HG03108 (cell line): ENCODE measurements around the gene C6orf141.

Experiments used
- ATAC-seq: cut with Tn5 transposase; IDR thresholded peaks from one replicate; pipeline ENCODE4 v1.9.1; 2021; ENCODE audit warnings: moderate library complexity; ENCODE audit not compliant: unreplicated experiment

Gene C6orf141

DNA sequence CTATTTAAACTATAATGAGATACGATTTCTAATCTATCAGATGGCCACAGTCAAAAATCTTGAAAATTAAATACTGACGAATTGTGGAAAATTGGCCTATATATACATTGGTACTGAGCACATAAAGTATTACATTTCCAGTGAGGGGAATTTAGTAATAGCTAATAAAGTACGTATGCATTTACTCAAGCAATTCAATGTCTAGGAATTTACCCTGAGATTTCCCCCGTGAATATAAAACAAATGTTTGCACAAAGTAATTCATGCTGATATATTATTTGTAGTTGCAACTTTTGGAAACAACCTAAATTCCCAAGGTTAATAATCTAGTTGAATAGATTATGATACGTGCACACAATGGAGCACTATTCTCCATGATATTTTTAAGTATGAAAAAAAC, 14.7 kb upstream of the C6orf141 start:
- no peak for ATAC-seq

DNA sequence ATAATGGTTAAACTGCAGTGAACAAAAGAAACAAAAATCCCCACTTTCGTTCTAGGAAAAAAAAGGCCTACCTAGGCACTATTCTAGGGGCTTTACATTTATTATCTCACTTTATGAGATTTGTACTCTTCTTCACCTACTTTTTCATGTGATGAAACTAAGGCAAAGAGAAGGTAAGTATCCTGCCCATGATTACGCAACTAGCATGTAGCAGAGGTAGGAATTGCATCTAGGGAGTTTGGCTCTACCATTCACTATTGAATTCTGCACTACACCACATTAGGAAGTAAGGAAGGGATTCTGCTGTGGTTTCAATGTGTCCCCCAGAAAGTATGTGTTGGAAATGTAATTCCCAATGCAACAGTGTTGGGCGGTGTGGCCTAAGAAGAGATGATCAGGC, 11.4 kb upstream of the C6orf141 start:
- no peak for ATAC-seq

DNA sequence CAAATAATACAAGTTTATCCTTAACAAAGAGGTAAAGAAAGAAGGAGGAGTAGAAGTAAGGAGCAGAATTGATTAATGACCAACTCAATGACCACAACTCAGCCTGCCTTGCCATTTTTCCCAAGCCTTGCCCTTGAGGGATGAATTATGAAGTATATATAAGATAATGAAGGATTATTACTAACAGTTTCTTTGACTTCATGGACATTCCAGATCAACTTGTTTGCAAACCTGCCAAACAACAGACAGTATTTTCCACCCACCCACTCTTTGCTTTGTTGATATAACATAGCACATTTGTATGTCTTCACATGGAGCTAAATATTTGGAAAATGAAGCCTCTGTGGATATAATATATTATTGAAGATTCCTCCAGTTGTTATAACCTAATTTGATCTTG, 9.9 kb upstream of the C6orf141 start:
- ATAC-seq = no peak

DNA sequence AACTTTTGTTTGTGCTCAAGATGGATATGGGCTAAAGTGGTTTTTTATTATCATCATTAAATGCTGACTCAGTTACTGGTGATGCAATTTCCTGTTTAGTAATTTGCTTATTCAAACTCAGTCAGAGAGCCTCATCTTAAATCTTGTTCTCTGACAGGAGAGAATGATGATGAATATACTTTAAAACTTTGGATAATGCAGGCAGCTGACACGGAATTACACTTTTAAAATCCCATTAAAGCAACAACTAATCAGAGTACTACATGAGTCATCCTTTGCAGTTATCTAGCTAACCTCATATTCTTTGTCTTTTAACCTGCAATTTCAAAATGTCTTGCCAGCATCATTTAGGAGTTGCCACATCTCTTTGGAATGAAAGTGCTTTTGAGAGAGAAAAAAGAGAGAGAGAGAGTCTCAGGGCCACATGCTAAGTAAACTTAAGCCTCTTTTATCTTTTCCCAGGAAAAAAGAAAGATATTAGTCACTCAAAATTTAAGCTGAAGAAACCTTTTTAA, 9.2 kb upstream of the C6orf141 start:
- no peak for ATAC-seq

DNA sequence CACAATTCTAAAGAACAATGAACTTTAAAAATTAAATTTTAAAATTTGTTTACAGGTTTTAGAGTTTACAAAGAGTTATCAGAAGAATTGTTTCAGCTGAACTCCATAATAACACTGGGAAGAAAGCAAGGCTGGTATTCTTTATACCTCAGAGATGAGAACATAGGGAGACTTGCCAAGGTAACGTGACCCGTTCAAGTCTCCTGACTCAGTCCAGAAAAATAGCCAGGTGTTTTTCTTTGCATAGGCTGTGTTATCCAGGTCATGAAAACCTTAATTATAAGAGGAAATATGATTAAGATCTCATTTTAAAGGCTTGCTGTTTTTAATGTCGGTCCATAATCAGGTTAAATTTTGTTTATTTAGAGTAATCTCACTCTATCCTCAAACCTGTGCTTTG, 8.5 kb upstream of the C6orf141 start:
- ATAC-seq = no peak

DNA sequence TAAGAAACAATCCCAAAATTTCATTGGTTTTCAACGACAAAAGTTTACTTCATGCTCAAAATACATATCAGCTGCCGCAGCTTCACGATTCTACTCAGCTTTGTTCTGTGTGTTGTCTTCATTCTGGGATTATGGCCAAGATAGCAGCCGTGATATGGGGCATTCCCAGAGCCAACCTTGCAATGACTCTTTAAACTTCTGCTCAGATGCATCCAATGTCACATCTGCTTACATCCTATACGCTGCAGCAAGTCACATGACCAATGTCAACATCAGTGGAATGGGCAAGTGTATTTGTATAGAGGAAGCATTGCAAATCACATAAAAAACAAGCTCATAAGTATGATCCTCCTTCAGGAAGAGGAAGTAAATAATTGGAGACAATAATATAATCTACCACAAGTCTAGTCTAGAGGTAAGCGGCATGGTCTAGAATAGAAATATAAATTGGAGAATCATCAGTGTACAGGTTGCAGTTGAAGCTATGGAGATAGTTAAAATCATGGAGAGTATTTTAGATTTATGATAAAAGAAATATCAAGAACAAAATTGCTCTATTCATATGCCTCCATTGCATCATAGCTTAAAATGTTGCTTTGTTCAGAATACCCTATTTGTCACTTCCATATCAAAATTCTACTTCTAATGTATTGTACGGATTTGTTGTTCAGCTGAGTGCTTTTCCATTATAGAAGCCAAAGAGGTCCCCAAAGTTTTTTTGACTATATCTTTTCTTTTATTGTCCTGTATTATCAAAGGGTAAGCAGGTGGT, 7.2 kb upstream of the C6orf141 start:
- ATAC-seq = no peak

DNA sequence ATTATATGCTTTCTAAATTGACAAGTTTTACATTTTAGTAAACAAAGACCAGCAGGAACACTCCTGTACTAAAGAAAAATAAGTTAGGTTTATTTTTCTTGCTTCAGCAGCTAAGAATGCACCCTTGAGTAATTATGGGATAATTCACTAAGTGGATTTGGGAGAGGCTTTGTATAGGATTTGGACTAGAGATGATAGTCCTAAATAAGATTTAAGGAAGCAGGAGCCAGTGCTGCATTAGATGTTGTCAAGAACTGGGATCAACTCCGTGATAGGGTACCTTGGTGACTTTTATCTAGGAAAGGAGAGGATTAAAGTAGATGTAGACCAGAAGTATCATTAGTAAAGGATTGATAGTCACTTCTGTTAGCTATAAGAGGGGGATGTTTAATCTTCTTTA, 4.1 kb upstream of the C6orf141 start:
- ATAC-seq = no peak

DNA sequence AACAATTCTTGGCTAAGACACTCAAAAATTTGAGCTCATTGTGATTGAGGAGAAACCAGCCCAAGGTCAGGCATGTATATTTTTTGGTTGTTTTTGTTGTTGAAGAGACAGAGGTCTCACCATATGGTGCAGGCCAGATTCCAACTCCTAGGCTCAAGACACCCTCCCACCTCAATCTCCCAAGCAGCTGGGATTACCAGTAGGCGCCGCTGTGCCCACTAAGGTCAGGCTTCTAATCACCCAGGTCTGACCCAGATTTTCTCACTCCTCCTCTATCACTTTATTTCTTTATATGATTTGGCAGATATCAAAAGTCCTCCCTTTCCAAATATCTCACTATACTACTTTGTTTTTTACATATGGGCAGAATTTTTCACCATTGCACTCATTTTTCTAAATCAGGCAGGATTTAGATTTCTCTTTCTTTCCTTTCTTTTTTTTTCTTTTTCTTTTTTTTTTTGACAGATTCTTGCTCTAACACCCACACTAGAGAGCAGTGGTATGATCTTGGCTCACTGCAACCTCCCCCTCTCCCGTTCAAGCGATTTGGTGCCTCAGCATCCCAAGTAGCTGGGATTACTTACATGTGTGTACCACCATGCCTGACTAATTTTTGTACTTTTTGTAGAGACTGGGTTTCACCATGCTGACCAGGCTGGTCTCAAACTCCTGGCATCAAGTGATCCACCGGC, 1.7 kb upstream of the C6orf141 start:
- ATAC-seq = no peak

DNA sequence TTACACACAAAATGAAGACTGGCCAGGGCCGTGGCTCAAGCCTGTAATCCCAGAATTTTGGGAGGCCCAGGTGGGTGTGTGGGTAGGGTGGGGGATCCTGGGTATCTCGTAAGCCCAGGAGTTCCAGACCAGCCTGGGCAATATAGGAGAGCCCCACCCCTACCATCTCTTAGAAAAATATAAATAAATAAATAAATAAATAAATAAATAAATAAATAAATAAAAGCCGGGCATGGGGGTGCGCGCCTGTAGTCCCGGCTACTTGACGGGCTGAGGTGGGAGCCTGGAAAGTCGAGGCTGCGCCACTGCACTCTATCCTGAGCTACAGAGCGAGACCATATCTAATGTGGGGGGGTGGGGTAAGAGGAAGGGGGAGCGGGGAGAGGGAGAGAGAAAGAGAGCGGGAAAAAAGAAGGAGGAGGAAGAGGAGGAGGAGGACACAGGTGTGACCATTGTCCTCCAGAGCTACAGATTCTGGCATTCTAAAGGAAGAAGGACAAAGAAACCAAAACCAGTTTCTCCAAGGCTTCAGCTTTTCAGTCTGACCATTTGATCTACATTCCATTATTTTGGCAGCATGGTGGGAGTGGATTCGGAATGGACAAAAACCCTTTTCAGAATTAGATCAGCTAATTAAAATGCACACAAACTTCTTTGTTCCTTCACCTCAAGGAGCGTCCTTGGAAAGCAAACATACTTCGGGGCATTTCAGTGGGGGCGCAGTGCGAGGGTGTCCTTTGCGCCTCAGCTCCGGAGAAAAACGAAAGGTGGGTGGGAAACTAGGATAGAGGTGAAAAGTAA, 577 bp upstream of the C6orf141 start:
- ATAC-seq = no peak

DNA sequence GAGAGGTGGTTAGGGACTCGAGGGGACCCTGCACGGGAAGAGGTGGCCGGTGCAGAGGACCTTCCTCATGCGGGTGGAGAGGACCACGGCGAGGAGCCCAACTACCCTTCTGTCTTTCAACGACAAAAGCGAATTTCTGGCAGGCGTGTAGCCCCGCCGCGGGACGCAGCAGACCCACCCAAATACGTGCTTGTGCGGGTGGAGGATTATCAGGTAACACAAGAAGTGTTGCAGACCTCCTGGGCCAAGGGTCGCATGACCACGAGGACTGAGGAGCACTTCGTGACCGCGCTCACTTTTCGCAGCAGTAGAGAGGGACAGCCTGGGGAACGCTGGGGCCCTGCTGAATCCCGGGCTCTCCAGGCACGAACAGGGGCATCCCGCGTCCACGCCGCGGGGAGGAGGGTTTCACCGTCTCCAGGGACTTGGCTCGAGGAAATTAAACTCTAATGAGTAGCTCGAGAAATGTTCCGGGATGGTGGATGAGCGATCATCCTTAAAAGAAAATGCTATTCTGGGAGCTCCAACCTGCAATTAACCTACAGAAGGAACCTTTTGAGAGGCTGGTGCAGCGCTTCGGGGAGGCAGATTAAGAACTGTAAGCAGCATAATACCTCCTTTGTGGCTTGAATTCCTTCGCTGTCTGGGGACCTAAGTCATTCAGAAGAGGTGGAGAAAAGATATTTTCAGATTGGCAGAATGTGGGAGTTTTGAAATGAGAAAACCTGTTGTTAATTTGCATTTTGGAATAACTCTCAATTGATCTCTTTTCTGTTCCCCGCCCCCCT, 804 bp downstream of the C6orf141 start:
- no peak for ATAC-seq

DNA sequence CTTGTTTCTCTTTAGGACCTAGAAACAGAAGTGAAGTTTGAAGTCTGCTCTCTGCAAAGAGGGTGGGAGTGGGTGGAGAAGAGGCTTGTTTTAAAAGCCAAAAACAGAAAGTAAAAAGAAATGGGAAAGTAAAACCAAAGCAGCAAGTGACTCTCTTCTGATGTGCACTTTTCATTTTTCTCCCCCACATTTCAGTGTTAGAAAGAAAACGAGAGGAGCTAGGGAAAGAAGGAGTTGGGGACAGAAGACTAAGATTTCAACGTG, 1.3 kb downstream of the C6orf141 start:
- ATAC-seq = no peak

DNA sequence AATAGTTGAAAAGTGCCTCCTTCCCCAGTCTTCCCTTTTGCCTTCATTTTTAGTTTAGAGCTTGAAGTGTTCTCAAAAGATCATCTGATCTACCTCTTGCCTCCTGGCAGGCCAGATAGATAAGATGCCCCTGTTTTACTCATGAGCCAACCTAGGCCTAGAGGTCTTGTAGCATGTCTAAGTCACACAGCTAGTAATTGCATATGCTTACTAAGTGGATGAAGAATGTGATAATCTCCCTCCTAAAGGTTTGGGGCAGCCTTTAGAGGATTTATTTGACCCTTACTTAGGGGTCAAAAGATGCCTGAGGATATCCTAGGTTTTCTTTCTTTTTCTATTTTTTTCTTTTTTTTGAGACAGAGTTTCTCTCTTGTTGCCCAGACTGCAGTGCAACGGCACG, 2.1 kb downstream of the C6orf141 start:
- ATAC-seq = no peak

DNA sequence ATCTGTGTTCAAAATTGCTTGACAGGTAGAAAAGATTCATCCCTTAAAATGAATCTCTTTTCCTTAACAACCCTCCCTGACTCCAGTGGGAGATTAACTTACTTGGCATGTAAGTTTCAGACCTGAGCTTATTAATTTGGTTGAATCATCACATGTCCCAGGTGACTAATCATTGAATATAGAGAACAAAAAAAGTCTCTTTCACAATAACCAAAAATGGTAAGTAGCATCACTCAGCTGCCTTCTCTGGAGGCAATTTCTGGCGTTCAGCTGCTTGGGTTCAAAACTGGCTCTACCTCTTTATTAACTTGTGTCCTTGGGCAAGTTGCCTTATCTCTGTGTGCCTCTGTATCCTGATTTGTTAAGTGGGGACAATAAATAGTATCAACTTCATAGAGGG, 2.9 kb downstream of the C6orf141 start:
- no peak for ATAC-seq

DNA sequence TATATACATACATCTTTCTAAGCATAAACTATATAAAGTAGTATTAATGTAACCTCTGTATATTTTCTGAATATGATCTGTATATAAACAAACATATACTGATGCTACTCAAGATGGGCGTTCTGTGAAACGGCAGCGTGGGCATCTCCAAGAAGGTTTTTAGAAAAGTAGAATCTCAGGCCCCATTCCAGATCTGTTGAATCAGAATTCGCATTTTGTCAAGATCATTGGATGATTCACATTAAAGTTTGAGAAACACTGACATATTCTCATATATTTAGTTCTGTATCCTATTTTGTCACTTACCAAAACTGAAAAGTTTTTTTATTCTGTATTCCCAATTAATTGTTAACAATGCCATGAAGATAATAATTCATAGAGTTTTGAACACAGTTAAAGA, 5.5 kb downstream of the C6orf141 start:
- no peak for ATAC-seq

DNA sequence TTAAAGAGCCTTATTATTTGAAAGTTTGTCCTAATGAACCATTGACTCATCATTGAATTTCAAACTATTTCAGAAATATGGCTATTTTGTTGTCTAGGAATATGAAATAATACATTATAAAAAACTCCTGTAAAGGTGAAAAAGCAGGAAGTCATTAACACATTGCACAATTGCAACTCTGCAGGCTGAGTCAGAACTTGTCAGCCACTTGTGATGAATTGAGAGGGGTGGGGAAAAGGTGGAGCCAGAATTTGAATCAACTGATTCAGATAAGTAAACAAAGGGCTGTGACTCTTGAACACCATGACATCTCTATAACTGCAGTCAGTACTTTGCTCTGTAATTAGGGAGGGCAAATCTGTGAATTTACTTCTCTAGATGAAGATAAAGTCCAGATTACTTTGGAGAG, 6.0 kb downstream of the C6orf141 start:
- no peak for ATAC-seq

DNA sequence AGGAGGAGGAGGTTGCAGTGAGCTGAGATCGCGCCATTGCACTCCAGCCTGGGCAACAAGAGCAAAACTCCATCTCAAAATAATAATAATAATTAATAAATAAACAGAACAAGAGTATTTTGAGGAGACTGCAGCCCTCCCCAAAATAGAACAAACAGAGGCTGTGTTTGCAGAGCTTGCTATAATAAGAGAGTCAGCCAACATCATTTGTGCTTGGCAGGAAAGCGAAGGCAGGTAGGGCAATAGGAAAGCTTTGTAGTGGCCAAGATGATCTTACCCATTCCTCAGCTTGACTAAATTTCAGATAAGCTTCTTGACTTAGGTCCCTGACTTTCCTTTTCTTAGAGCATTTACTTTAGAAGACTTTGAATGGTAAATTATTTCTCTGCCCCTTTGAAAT, 6.7 kb downstream of the C6orf141 start:
- no peak for ATAC-seq

DNA sequence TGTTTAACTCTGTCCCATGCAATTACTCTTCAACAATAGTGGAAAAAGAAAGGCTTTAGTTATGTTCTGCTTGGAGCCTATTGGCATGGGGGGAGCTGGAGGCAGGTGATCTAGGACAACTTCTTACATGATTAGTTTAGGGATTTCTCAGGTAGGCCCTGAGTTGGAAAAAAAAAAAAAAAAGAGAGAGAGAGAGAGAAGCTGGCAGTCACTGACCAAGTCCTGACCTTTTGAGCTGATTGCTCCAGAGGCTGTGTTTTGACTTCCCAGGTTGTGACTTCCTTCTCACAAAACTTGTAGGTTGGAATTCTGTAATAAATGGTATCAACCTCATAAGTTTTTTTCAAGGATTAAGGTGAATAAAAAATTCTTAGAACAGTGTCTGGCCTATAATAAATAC, 7.8 kb downstream of the C6orf141 start:
- no peak for ATAC-seq

DNA sequence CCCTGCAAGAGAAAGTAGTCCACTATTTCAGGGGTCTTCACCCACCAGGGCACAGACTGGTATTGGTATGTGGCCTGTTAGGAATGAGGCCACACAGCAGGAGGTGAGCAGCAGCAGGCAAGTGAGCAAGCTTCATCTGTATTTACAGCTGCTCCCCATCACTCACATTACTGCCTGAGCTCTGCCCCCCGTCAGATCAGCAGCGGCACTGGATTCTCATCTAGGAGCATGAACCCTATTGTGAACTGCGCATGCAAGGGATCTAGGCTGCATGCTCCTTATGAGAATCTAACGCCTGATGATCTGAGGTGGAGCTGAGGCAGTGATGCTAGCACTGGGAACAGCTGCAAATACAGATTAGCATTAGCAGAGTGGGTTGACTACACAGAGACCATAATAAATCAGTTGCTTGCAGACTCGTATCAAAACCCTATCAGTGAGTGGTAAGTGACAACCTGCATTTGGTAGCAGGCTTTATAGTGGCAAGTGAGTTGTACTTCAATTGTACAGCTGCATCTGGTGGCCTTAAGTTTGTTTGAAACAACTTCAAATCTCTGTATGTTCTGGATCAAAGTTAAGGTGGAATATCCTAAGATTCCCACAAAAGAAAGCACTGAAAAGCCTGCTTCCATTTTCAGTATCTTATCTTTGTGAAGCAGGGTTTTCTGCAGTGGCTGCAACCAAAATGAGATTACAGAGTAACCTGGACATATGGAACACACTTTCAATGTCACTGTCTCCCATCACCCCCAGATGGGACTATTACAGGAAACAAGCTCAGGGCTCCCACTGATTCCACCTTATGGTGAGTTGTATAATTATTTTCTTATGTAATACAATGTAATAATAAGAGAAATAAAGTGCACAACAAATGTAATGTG, 12.8 kb downstream of the C6orf141 start:
- ATAC-seq = no peak

DNA sequence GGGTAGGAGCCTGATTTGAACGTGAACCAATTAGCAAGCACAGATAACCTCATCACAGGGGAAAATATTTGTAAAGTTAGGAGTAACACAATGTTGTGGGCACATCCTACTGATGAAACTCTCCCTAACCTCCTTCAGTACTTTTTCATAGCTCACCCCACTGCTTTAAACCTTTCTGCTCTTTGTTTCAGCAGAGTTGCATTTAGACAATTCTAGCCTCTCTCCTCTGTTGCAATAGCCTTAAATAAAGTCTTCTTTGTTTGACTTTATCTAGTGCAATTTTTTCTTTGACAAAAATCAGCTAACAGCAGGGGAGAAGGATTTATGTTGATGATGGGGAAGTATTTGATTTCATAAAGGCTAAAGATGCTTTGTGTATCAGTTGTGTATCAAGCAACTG, 14.1 kb downstream of the C6orf141 start:
- no peak for ATAC-seq

DNA sequence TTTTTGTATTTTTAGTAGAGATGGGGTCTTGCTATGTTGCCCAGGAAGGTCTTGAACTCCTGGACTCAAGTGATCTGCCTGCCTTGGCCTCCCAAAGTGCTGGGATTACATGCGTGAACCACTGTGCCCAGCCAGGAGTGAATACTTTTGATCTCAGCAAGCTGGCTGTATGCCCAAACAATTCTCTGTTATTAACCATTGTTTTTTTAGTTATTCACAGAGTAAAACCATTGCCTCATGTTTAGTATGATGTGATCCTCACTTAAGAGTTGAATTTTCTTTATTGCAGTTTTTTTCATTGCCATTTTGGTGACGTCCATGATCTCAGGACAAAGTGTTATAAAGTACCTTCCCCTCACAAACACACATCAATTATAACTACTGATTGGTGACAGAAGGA, 14.8 kb downstream of the C6orf141 start:
- no peak for ATAC-seq
